Trophoblast cell (in vitro differentiated cells and primary cell): ENCODE data around the gene SLC23A3.
A peak's percentile ranks its signal among the peaks of the same experiment; 100 is the strongest.

ENCODE experiments used
- DNase-seq, 2 donors: peaks; one replicate each; pipeline ENCODE4 v3.0.0-alpha.2; 2016
- H2AFZ ChIP-seq: 2 replicates; pipeline ENCODE4 v1.6.1; 2013; ENCODE audit warnings: low read length, moderate library complexity, mild to moderate bottlenecking; ENCODE audit not compliant: insufficient read depth, poor library complexity
- H2AK5ac ChIP-seq: 2 replicates; pipeline ENCODE4 v1.6.1; 2013; ENCODE audit warnings: mild to moderate bottlenecking, low read length
- H2BK120ac ChIP-seq: 2 replicates; pipeline ENCODE4 v1.6.1; 2013; ENCODE audit warnings: low read length, mild to moderate bottlenecking, moderate library complexity; ENCODE audit not compliant: insufficient read depth, poor library complexity
- H2BK12ac ChIP-seq: 2 replicates; pipeline ENCODE4 v1.6.1; 2013; ENCODE audit warnings: mild to moderate bottlenecking, low read length, moderate library complexity
- H2BK5ac ChIP-seq: 2 replicates; pipeline ENCODE4 v1.6.1; 2013; ENCODE audit warnings: low read length, low read depth, moderate library complexity, mild to moderate bottlenecking; ENCODE audit not compliant: poor library complexity
- H3K14ac ChIP-seq: 2 replicates; pipeline ENCODE4 v1.6.1; 2013; ENCODE audit warnings: mild to moderate bottlenecking, low read length
- H3K18ac ChIP-seq: 2 replicates; pipeline ENCODE4 v1.6.1; 2013; ENCODE audit warnings: mild to moderate bottlenecking, low read length
- H3K23ac ChIP-seq: 2 replicates; pipeline ENCODE4 v1.6.1; 2013; ENCODE audit warnings: low read length
- H3K27ac ChIP-seq: 2 replicates; pipeline ENCODE4 v1.5.1; 2013; ENCODE audit warnings: low read depth, mild to moderate bottlenecking, inconsistent platforms, low read length, moderate library complexity
- H3K27me3 ChIP-seq: 2 replicates; pipeline ENCODE4 v1.6.1; 2013; ENCODE audit warnings: inconsistent platforms, mild to moderate bottlenecking, low read length, moderate library complexity; ENCODE audit not compliant: insufficient read depth
- H3K36me3 ChIP-seq, 2 experiments: 1 replicate in 1 of 2; 2 replicates in 1 of 2; pipeline ENCODE4 v1.6.1; 2013; ENCODE audit warnings: low read length in 2 of 2, mild to moderate bottlenecking in 2 of 2, moderate library complexity in 1 of 2; ENCODE audit not compliant: insufficient read depth in 2 of 2, control insufficient read depth in 1 of 2
- H3K4ac ChIP-seq: 2 replicates; pipeline ENCODE4 v1.6.1; 2013; ENCODE audit warnings: low read depth, mild to moderate bottlenecking, low read length, moderate library complexity
- H3K4me1 ChIP-seq, 2 experiments: 1 replicate in 1 of 2; 2 replicates in 1 of 2; pipeline ENCODE4 v1.6.1; 2013; ENCODE audit warnings: low read length in 2 of 2, mild to moderate bottlenecking in 2 of 2, moderate library complexity in 1 of 2; ENCODE audit not compliant: insufficient read depth in 2 of 2, control insufficient read depth in 1 of 2
- H3K4me2 ChIP-seq: 2 replicates; pipeline ENCODE4 v1.6.1; 2013; ENCODE audit warnings: inconsistent platforms, mild to moderate bottlenecking, low read length, moderate library complexity
- H3K4me3 ChIP-seq: 2 replicates; pipeline ENCODE4 v1.5.1; 2013; ENCODE audit warnings: mild to moderate bottlenecking, low read depth, low read length, inconsistent platforms
- H3K79me1 ChIP-seq: one replicate; pipeline ENCODE4 v1.6.1; 2013; ENCODE audit warnings: low read length
- H3K79me2 ChIP-seq: 2 replicates; pipeline ENCODE4 v1.6.1; 2013; ENCODE audit warnings: low read length, mild to moderate bottlenecking; ENCODE audit not compliant: control insufficient read depth, insufficient read depth, poor library complexity
- H3K9ac ChIP-seq: 2 replicates; pipeline ENCODE4 v1.6.1; 2013; ENCODE audit warnings: mild to moderate bottlenecking, low read length
- H3K9me3 ChIP-seq: 2 replicates; pipeline ENCODE4 v1.6.1; 2013; ENCODE audit warnings: low read depth, mild to moderate bottlenecking, control low read depth, inconsistent platforms, low read length; ENCODE audit not compliant: insufficient read depth
- H4K12ac ChIP-seq: 2 replicates; pipeline ENCODE4 v1.6.1; 2013; ENCODE audit warnings: low read depth, mild to moderate bottlenecking, low read length, moderate library complexity
- H4K8ac ChIP-seq: 2 replicates; pipeline ENCODE4 v1.6.1; 2013; ENCODE audit warnings: low read depth, mild to moderate bottlenecking, low read length, moderate library complexity
- H4K91ac ChIP-seq: one replicate; pipeline ENCODE4 v1.6.1; 2013; ENCODE audit warnings: low read depth, mild to moderate bottlenecking, low read length, moderate library complexity
- WGBS: extraction: QIAGEN DNeasy Blood & Tissue Kit; methylation state at CpG from one replicate; pipeline ENCODE4 v1.1.7; 2013; ENCODE audit warnings: missing lambda C conversion rate; ENCODE audit not compliant: insufficient read length, insufficient coverage; ENCODE audit errors: extremely low coverage; 5-methylcytosine and 5-hydroxymethylcytosine counted together

Gene SLC23A3

GRCh38 chr2:219158586-219158985 is 11.2 kb downstream of the SLC23A3 start:
- Histone ChIP-seq H3K4me2 (no peak overlapping the region), H3K79me1 (peaks cover 4% of the 10 kb centered on the region), H4K12ac (no peak overlapping the region), H3K9me3 (no peaks in the 10 kb centered on the region), H2AFZ (no peak overlapping the region), H3K4ac (no peak overlapping the region), H3K14ac (no peak overlapping the region), H3K79me2 (peaks cover 2% of the 10 kb centered on the region), H3K18ac (no peak overlapping the region), H3K36me3 (peaks cover 2 to 5% of the 10 kb centered on the region in 2 experiments), H2AK5ac (no peak overlapping the region), H3K4me1 (peaks cover 0 to 9% of the 10 kb centered on the region in 2 experiments), H4K8ac (no peak overlapping the region), H2BK120ac (no peak overlapping the region), H3K9ac (no peak overlapping the region), H2BK5ac (no peak overlapping the region), H2BK12ac (no peak overlapping the region), H3K4me3 (no peak overlapping the region), H3K23ac (no peak overlapping the region), H3K27ac (no peak overlapping the region), H4K91ac (no peak overlapping the region), H3K27me3 (no peaks in the 10 kb centered on the region)
- no CpG with 5 or more reads among the region's 3 CpGs for WGBS
- peak in 1 of 2 donors; percentile 59 for DNase-seq

GRCh38 chr2:219158025-219158424 is 11.8 kb downstream of the SLC23A3 start:
- no peaks in the 10 kb centered on the region for H3K27me3 ChIP-seq

GRCh38 chr2:219157396-219157795 is 12.4 kb downstream of the SLC23A3 start:
- Histone ChIP-seq H3K4me1 (peaks cover 0 to 9% of the 10 kb centered on the region in 2 experiments), H2BK5ac (no peak overlapping the region), H2BK120ac (no peak overlapping the region), H3K79me2 (peaks cover 2% of the 10 kb centered on the region), H2BK12ac (no peak overlapping the region), H3K4me3 (no peak overlapping the region), H3K4ac (no peak overlapping the region), H4K8ac (no peak overlapping the region), H3K36me3 (peaks cover 2 to 5% of the 10 kb centered on the region in 2 experiments), H4K12ac (no peak overlapping the region), H3K9me3 (no peaks in the 10 kb centered on the region), H3K4me2 (no peak overlapping the region), H3K79me1 (peaks cover 4% of the 10 kb centered on the region), H3K9ac (no peak overlapping the region), H3K14ac (no peak overlapping the region), H3K18ac (no peak overlapping the region), H2AFZ (no peak overlapping the region), H3K27ac (no peak overlapping the region), H3K27me3 (no peaks in the 10 kb centered on the region), H4K91ac (no peak overlapping the region), H3K23ac (no peak overlapping the region), H2AK5ac (no peak overlapping the region)
- no CpG with 5 or more reads among the region's 8 CpGs for WGBS
- DNase-seq, result no peak

More at GRCh38 chr2:219158025-219158424, 11.8 kb downstream of the SLC23A3 start:
- H3K18ac ChIP-seq, result no peak overlapping the region
- H4K91ac ChIP-seq, result no peak overlapping the region
- no peak overlapping the region for H3K14ac ChIP-seq
- H3K79me1 ChIP-seq, result peaks cover 4% of the 10 kb centered on the region
- H3K79me2 ChIP-seq, result peaks cover 2% of the 10 kb centered on the region
- DNase-seq, result no peak
- peaks cover 0 to 9% of the 10 kb centered on the region in 2 experiments for H3K4me1 ChIP-seq
- H4K8ac ChIP-seq, result no peak overlapping the region
- H3K9ac ChIP-seq, result no peak overlapping the region
- H3K23ac ChIP-seq, result no peak overlapping the region
- H4K12ac ChIP-seq, result no peak overlapping the region
- no peak overlapping the region for H2AK5ac ChIP-seq
- no peak overlapping the region for H3K4me3 ChIP-seq
- H2BK12ac ChIP-seq, result no peak overlapping the region
- H2AFZ ChIP-seq, result no peak overlapping the region
- H2BK120ac ChIP-seq, result no peak overlapping the region
- no peak overlapping the region for H3K4ac ChIP-seq
- no peak overlapping the region for H3K4me2 ChIP-seq
- H2BK5ac ChIP-seq, result no peak overlapping the region
- WGBS, result no CpG with 5 or more reads among the region's 4 CpGs
- H3K36me3 ChIP-seq, result peaks cover 2 to 5% of the 10 kb centered on the region in 2 experiments
- H3K9me3 ChIP-seq, result no peaks in the 10 kb centered on the region
- H3K27ac ChIP-seq, result no peak overlapping the region

- WGBS, result no CpG with 5 or more reads among the region's 4 CpGs
- H3K23ac ChIP-seq, result no peak overlapping the region
- H4K8ac ChIP-seq, result no peak overlapping the region
- H3K14ac ChIP-seq, result no peak overlapping the region
- no peaks in the 10 kb centered on the region for H3K27me3 ChIP-seq
- H3K4me1 ChIP-seq, result peaks cover 0 to 4% of the 10 kb centered on the region in 2 experiments
- no peak overlapping the region for H3K27ac ChIP-seq
- H4K91ac ChIP-seq, result no peak overlapping the region
- no peak overlapping the region for H2AK5ac ChIP-seq
- H3K4ac ChIP-seq, result no peak overlapping the region
- H3K9me3 ChIP-seq, result no peaks in the 10 kb centered on the region
- H3K36me3 ChIP-seq, result peaks cover 2 to 5% of the 10 kb centered on the region in 2 experiments
- no peak overlapping the region for H2BK120ac ChIP-seq
- no peak overlapping the region for H3K9ac ChIP-seq
- peak; percentile 55 to 95 for DNase-seq
- H3K4me3 ChIP-seq, result no peak overlapping the region
- H3K4me2 ChIP-seq, result no peak overlapping the region
- no peaks in the 10 kb centered on the region for H3K79me2 ChIP-seq
- H2BK12ac ChIP-seq, result no peak overlapping the region
- no peak overlapping the region for H2BK5ac ChIP-seq
- H3K18ac ChIP-seq, result no peak overlapping the region
- peaks cover under 1% of the 10 kb centered on the region for H3K79me1 ChIP-seq
- no peak overlapping the region for H2AFZ ChIP-seq
- no peak overlapping the region for H4K12ac ChIP-seq
Observed at GRCh38 chr2:219155054-219155644, 14.7 kb downstream of the SLC23A3 start.
